ENCODE data around the gene RXRB. TPM values are rescaled to one million over a fixed set of nuclear protein-coding genes. Genes with fewer than 3 reads are reported as not detected.

RXRB gene
- total RNA-seq, 1 donor from 2014 or later: 28.0 TPM

DNA sequence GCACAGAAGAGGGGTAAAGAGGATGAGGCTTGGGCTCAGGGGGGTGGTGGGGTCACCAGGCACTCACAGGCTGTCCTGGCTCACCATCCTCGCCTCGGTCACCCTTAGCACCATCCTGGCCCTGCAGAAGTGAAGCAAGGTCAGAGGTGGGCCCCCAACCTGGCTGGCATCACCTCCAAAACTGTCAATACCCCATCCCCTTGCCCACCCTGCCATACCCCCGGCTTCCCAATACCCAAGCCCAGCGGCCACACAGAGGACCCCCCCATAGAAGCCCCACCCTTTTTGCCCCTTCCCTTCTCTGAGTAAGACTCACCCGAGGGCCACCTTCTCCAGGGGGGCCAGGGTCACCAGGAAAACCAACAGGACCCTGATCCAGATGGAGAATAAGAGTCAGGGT is 31.8 kb downstream of the RXRB start:
- Histone ChIP-seq H3K27ac (no peak overlapping the region), H3K4me1 (no peaks in the 10 kb centered on the region), H3K9me3 (no peaks in the 10 kb centered on the region), H3K27me3 (no peaks in the 10 kb centered on the region), H3K4me3 (no peak overlapping the region), H3K36me3 (no peaks in the 10 kb centered on the region)
- DNase-seq (ENCODE audit: extremely low spot score in 2 of 2): no peak
- TF ChIP-seq POLR2AphosphoS5 (IDR thresholded peaks at IDR 0.05; ENCODE audit: insufficient read depth in 1 of 2, low read depth in 1 of 2) (no peak), POLR2A (IDR thresholded peaks at IDR 0.05) (no peak)
- TF ChIP-seq, protein P1, sequence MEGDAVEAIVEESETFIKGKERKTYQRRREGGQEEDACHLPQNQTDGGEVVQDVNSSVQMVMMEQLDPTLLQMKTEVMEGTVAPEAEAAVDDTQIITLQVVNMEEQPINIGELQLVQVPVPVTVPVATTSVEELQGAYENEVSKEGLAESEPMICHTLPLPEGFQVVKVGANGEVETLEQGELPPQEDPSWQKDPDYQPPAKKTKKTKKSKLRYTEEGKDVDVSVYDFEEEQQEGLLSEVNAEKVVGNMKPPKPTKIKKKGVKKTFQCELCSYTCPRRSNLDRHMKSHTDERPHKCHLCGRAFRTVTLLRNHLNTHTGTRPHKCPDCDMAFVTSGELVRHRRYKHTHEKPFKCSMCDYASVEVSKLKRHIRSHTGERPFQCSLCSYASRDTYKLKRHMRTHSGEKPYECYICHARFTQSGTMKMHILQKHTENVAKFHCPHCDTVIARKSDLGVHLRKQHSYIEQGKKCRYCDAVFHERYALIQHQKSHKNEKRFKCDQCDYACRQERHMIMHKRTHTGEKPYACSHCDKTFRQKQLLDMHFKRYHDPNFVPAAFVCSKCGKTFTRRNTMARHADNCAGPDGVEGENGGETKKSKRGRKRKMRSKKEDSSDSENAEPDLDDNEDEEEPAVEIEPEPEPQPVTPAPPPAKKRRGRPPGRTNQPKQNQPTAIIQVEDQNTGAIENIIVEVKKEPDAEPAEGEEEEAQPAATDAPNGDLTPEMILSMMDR (IDR thresholded peaks at IDR 0.05): no peak
- intact Hi-C loops (cut with DNase I): loop anchor here (10.0 kb wide), 1 partner anchor 284 kb away; no protein-coding TSS in a partner anchor

DNA sequence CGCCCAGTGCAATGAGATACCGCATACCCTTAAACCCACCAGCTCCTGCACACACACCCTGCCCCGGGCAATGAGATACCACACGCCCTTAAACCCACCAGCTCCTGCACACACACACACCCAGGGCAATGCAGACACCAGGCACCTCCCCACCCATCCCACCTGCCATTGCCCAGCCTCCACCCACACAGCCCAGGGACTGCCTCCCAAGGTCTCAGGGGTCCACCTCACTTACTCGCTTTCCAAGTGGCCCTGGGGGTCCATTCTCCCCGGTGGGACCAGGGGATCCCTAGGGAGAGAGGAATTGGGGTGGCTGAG is 32.2 kb downstream of the RXRB start:
- Histone ChIP-seq H3K27ac (no peak overlapping the region), H3K4me3 (no peak overlapping the region), H3K9me3 (no peaks in the 10 kb centered on the region), H3K27me3 (no peaks in the 10 kb centered on the region), H3K36me3 (no peaks in the 10 kb centered on the region), H3K4me1 (no peaks in the 10 kb centered on the region)
- TF ChIP-seq, protein P1 (IDR thresholded peaks at IDR 0.05): no peak
- no peak for DNase-seq (ENCODE audit: extremely low spot score in 2 of 2)
- intact Hi-C loops (cut with DNase I): loop anchor here (10.0 kb wide), 1 partner anchor 283 kb away; no protein-coding TSS in a partner anchor

DNA sequence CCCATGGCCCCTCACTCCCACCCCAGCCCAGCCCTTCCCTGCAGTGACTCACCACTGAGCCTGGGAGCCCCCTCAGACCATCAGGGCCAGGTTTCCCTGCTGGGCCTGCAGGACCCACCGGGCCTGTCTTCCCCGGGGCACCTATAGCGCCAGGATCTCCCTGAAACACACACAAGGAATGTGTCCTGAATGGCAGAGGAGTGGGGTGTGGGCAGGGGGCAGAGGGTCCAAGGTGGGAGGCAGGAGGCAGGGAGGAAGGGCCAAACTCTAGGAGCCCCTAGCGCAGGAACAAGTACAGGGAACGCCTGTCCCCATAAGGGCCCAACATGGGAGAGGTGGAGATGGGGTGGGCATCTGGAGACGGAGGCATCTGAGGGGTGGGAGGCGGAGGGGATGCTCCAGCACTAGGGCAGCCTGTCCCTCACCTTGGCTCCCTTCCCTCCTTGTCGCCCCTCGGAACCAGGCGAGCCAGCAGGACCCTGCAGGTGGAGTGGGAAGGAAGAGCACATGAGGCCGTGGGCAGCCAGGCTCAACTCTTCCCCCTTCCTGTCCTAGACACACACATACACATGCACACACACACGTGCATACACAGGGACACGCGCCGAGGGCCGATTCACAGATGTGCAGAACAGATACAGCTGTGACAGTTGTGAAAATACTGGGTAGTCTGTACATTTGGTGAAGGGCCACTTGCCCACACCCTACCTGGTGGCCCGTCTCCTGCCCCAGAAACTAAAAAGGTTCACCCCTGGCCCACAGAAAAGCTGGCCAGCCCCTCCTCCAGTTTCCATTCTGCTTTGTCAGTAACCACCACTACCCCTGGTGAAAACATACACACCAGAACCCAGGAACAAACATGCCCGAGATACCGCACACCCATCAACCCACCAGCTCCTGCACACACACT is 32.8 kb downstream of the RXRB start:
- Histone ChIP-seq H3K36me3 (no peaks in the 10 kb centered on the region), H3K4me1 (no peaks in the 10 kb centered on the region)
- intact Hi-C loops (cut with DNase I): loop anchor here (10.0 kb wide), 1 partner anchor 283 kb away; no protein-coding TSS in a partner anchor

DNA sequence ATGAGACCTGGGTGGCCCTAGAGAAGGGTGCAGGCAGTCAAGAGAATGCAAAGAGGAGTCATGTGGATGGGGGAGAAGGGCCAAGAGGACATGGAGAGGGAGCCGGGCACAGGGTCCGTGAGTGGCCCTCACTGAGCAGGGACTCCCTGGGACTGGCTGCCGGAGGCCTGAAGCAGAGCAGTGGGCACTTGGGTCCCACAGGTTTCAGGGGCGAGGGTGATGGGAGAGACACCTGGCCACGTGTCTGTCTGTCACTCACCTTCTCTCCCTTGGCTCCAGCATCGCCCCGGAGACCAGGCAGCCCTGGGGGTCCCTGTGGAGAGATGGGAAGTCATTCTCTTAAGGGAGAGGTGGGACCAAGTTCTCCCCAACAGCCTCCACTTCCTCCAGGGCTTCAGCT is 33.7 kb downstream of the RXRB start:
- no peak overlapping the region for H3K4me3 ChIP-seq
- no peak overlapping the region for H3K27ac ChIP-seq
- peaks cover 5% of the 10 kb centered on the region for H3K4me1 ChIP-seq
- intact Hi-C loops (cut with DNase I): loop anchor here (10.0 kb wide), 1 partner anchor 282 kb away; no protein-coding TSS in a partner anchor
- no peak for DNase-seq (ENCODE audit: extremely low spot score in 2 of 2)
- no peaks in the 10 kb centered on the region for H3K9me3 ChIP-seq
- H3K36me3 ChIP-seq: no peaks in the 10 kb centered on the region
- H3K27me3 ChIP-seq: no peaks in the 10 kb centered on the region
- TF ChIP-seq POLR2A (IDR thresholded peaks at IDR 0.05) (no peak), POLR2AphosphoS5 (IDR thresholded peaks at IDR 0.05; ENCODE audit: insufficient read depth in 1 of 2, low read depth in 1 of 2) (no peak)
- TF ChIP-seq, protein P1 (IDR thresholded peaks at IDR 0.05): no peak

More for the DNA sequence above, 32.8 kb downstream of the RXRB start:
- no peak for DNase-seq (ENCODE audit: extremely low spot score in 2 of 2)
- Histone ChIP-seq H3K27me3 (no peaks in the 10 kb centered on the region), H3K27ac (no peak overlapping the region), H3K4me3 (no peak overlapping the region), H3K9me3 (no peaks in the 10 kb centered on the region)
- TF ChIP-seq POLR2AphosphoS5 (IDR thresholded peaks at IDR 0.05; ENCODE audit: insufficient read depth in 1 of 2, low read depth in 1 of 2): no peak
- TF ChIP-seq POLR2A (IDR thresholded peaks at IDR 0.05): no peak
- TF ChIP-seq, protein P1 (IDR thresholded peaks at IDR 0.05): no peak

DNA sequence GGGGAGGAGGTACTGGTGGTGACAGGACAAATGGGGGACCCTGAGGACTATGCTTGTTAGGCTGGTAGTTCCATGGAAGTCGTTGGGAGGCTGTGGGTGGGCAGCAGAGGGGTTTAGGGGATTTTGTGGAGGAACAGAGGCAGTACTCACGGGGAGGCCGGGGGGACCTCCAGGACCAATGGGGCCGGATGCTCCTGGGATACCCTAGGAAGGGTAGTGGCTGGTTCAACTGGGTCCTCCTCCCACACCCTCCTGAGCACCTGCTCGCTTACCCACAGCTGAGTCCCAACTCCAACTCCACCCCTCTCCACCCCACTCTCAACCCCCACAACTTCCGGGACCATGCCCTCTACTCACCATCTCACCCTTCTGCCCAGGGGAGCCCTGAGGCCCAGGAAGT is 34.1 kb downstream of the RXRB start:
- intact Hi-C loops (cut with DNase I): loop anchor here (10.0 kb wide), 1 partner anchor 282 kb away; no protein-coding TSS in a partner anchor
- Histone ChIP-seq H3K27ac (no peak overlapping the region), H3K9me3 (no peaks in the 10 kb centered on the region), H3K36me3 (no peaks in the 10 kb centered on the region), H3K4me1 (peaks cover 10% of the 10 kb centered on the region), H3K4me3 (no peak overlapping the region), H3K27me3 (no peaks in the 10 kb centered on the region)
- DNase-seq (ENCODE audit: extremely low spot score in 2 of 2): no peak
- no peak for TF ChIP-seq POLR2A (IDR thresholded peaks at IDR 0.05)
- no peak for TF ChIP-seq POLR2AphosphoS5 (IDR thresholded peaks at IDR 0.05; ENCODE audit: insufficient read depth in 1 of 2, low read depth in 1 of 2)
- TF ChIP-seq, protein P1 (IDR thresholded peaks at IDR 0.05): no peak
